NT2/D1 (cell line): ENCODE results near the gene ZNF648.

Source experiments
- DNase-seq: peaks from one replicate; pipeline ENCODE4 v3.0.0-alpha.2; 2011; ENCODE audit warnings: low read depth, low spot score
- H3K27me3 ChIP-seq: 2 replicates; pipeline ENCODE4 v1.6.0; 2011; ENCODE audit warnings: mild to moderate bottlenecking; ENCODE audit not compliant: insufficient read length, insufficient read depth
- H3K36me3 ChIP-seq: 2 replicates; pipeline ENCODE4 v1.6.1; 2011; ENCODE audit warnings: mild to moderate bottlenecking, low read length, mixed read lengths; ENCODE audit not compliant: insufficient read depth, insufficient read length
- H3K4me1 ChIP-seq: 2 replicates; pipeline ENCODE4 v1.5.1; 2011; ENCODE audit not compliant: insufficient read depth, insufficient read length
- H3K4me3 ChIP-seq: 2 replicates; pipeline ENCODE4 v1.5.1; 2011; ENCODE audit warnings: low read depth; ENCODE audit not compliant: insufficient read length
- H3K9ac ChIP-seq: 2 replicates; pipeline ENCODE4 v1.6.0; 2011; ENCODE audit warnings: low read depth; ENCODE audit not compliant: insufficient read length
- H3K9me3 ChIP-seq: 2 replicates; pipeline ENCODE4 v1.5.1; 2011; ENCODE audit warnings: mild to moderate bottlenecking, low read length; ENCODE audit not compliant: insufficient read depth
- SUZ12 ChIP-seq: IDR thresholded peaks from 2 replicates; pipeline ENCODE4 v1.6.1; 2011; ENCODE audit not compliant: insufficient read length, insufficient read depth; ENCODE audit errors: extremely low read depth
- YY1 ChIP-seq: IDR thresholded peaks from 2 replicates; pipeline ENCODE4 v1.6.1; 2011; ENCODE audit not compliant: insufficient read length, insufficient read depth
- ZNF274 ChIP-seq: IDR thresholded peaks from 2 replicates; pipeline ENCODE4 v1.6.1; 2011; ENCODE audit warnings: mild to moderate bottlenecking, low read depth, low read length

The ZNF648 gene

DNA sequence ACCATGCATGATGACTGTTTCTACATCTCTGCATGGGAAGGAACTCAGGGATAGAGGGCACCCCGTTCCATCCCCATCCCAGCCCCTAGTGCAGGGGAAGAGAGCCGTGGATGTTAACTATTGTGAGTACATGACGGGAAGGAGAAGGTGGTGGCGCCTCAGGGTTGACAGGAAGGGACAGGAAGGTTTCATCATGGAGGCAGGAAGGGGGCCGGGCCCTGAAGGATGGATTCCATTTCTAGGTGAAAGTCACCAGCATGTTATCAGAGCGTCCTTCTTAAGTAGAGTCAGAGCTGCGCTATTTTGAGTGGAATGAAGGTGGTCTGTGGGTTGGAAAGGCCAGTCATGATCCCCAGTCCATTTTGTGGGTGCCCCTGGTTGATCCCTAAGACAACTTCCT lies 25.1 kb upstream of the ZNF648 start:
- DNase-seq, result no peak
- TF ChIP-seq SUZ12, result no peak
- TF ChIP-seq ZNF274, result no peak
- no peak for TF ChIP-seq YY1
- H3K36me3 ChIP-seq, result no peaks in the 10 kb centered on the region
- H3K9me3 ChIP-seq, result no peaks in the 10 kb centered on the region
- H3K9ac ChIP-seq, result no peak overlapping the region
- no peaks in the 10 kb centered on the region for H3K4me1 ChIP-seq
- H3K27me3 ChIP-seq, result no peaks in the 10 kb centered on the region
- H3K4me3 ChIP-seq, result no peak overlapping the region

DNA sequence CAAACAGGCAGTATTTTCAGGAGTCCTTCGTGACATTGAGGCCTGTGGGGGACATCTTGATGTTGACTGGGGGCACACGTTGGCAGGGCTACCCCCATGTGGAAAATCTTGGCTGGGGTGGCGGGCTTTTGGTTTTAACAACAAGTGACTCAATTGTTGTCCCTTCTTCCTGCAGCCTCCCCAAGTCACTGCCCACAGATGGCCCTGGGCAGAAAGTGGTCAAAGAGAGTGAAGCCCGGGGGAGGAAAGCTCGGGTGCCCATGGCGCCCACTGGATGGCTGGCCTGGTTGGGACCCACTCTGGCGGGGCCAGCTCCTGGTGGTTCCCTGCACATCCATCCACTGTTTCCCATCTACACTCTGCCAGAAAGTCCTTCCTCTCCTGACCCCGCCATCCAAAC lies 24.6 kb upstream of the ZNF648 start:
- no peak for TF ChIP-seq ZNF274
- H3K4me3 ChIP-seq, result no peak overlapping the region
- H3K9me3 ChIP-seq, result no peaks in the 10 kb centered on the region
- no peak for DNase-seq
- H3K27me3 ChIP-seq, result no peaks in the 10 kb centered on the region
- H3K4me1 ChIP-seq, result no peaks in the 10 kb centered on the region
- H3K36me3 ChIP-seq, result no peaks in the 10 kb centered on the region
- H3K9ac ChIP-seq, result no peak overlapping the region

DNA sequence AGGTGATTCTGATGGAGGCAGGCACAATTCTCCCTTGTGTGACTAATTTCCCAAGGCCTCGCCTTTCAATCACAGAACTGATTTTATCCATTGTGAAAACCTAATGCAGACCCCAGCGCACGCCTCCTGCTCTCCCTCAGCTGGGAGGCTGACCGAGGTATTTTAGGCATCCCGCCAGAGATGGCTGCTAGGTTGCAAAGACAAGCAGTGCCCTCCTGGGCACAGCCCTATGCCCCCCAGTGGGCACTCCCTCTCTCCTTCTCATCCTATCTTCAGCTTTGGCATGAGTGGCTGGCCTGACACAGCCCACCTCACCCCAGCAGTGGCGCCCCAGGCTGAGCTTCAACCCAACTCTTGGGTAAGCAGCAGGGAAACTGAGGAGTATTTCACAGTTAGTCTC lies 24.2 kb upstream of the ZNF648 start:
- no peaks in the 10 kb centered on the region for H3K36me3 ChIP-seq
- no peaks in the 10 kb centered on the region for H3K27me3 ChIP-seq
- no peaks in the 10 kb centered on the region for H3K4me1 ChIP-seq
- H3K9ac ChIP-seq, result no peak overlapping the region
- DNase-seq, result no peak
- no peak for TF ChIP-seq ZNF274
- no peaks in the 10 kb centered on the region for H3K9me3 ChIP-seq
- H3K4me3 ChIP-seq, result no peak overlapping the region

DNA sequence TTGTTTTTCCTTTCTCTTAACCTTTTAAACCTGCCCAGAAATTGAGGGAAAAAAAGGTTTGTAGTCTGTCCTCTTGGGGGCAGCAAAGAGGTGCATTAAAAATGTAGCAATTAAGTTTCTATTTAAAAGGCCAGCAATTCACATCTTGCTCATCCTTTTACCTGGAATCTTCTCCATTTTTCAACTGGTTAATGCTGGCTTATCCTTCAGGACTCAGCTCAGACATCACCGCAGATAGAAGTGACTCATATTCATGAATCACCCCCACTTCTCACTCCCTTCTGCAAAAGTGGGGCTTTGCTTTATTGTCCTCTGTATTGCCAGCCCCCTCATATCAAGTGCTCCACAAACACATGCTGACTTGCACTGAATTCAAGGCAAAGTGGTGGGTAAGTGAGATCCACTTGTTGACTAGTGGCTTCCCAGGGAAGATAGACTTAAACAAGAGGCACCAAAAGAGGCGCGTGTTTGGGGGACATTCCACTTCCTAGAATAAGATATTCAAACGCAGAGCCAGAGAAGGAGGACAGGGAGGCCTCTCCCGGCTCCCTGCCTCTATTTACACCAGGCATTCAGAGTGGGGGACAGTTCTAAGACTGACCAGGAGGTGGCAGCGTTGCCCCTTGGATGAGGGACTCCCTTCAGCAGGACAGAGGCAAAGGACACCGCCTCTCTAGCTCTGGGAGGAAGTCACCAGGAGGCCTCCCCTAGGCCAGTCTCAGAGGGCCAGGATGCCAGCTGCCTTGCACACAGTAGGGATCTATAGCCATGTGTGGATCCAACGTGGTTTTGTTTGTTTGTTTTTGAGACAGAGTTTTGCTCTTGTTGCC lies 23.2 kb upstream of the ZNF648 start:
- H3K27me3 ChIP-seq, result no peaks in the 10 kb centered on the region
- H3K9me3 ChIP-seq, result no peaks in the 10 kb centered on the region
- peak; percentile 95 for DNase-seq
- no peak for TF ChIP-seq SUZ12
- TF ChIP-seq YY1, result no peak
- no peak for TF ChIP-seq ZNF274
- no peaks in the 10 kb centered on the region for H3K4me1 ChIP-seq
- no peaks in the 10 kb centered on the region for H3K36me3 ChIP-seq
- no peak overlapping the region for H3K9ac ChIP-seq
- no peak overlapping the region for H3K4me3 ChIP-seq

DNA sequence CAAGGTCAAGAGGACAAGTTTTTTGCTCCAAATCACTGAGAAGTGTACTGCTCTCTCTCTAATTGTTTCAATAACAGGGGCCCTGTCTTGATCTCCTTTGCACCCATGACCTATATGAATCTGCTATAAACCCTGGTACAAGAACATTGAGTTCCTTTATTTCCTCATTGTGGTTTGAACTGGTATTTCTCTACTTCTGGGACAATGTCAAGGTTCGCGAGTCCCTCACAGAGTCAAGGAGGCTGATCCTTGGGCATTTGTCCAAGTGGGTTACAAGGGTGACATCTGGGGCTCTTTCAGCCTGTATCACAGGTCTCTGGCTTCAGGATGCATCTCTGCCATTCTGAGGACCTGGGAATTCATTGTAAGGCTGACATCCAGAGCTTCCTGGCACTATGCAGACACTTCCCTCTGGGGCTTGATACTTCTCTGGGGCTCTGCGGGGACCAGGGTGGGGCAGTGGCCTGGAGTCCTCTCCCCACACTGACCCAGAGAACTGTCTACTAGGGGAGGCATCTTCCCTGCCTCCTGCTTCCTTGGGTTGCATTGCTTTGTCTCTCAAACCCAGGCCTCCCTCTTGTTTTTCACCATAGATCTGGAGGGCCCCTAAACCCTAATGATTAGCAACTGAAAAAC lies 22.5 kb upstream of the ZNF648 start:
- Histone ChIP-seq H3K4me1 (no peaks in the 10 kb centered on the region), H3K9ac (peak overlapping the region; percentile 33), H3K36me3 (no peaks in the 10 kb centered on the region), H3K9me3 (no peaks in the 10 kb centered on the region), H3K27me3 (no peaks in the 10 kb centered on the region), H3K4me3 (no peak overlapping the region)
- no peak for TF ChIP-seq ZNF274
- no peak for TF ChIP-seq YY1
- TF ChIP-seq SUZ12, result no peak
- no peak for DNase-seq

DNA sequence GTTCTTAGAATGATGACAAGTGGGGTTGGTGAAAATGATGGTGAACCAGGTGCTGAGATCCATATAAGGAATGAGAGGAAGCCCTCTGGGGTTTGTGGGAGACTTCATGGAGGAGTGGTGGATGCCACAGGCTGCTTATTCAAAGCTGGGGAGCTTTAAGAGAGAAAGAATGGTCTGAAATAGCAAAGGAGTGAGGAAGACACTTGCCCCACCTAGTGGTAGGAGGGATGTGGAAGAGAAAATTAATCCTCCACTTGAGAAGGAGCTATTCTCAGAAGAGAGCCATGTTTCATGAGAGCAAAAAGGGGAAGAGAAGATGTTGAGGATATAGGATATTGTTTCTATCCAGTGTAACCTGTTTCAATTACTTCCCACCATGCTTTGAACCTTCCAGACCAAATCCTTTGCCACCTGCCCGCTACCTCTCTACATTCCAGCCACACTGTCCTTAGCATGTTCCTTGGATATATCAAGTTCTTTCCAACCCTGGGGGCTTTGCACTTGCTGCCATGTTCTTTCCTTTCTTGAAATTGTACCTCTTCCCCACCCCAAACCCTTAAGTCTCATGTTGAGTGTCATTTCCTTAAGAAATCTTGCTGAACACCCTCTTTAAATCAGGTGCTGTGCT lies 19.6 kb upstream of the ZNF648 start:
- Histone ChIP-seq H3K4me3 (no peak overlapping the region), H3K27me3 (no peaks in the 10 kb centered on the region), H3K36me3 (no peaks in the 10 kb centered on the region), H3K9me3 (no peaks in the 10 kb centered on the region), H3K4me1 (no peaks in the 10 kb centered on the region), H3K9ac (no peak overlapping the region)
- TF ChIP-seq SUZ12, result no peak
- no peak for TF ChIP-seq YY1
- TF ChIP-seq ZNF274, result no peak
- DNase-seq, result peak; percentile 59

DNA sequence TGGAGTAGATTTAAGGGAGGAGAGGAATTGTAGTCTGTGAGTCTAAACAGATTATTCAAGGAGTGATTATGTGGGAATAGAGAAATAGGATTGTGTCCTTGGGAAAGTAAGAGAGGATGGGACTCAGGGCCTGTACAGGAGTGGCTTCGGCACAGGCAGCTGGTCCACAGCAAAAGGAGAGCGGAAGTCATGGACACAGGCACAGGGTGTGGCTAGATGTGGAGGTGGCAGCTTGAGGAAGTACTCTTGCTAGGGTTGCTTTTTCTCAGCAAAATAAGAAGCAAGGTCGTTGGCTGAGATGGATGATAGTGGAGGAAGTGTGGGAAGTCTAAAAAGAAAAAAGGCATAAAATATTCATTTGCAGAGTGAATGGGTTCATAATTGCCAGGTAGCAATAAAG lies 18.5 kb upstream of the ZNF648 start:
- Histone ChIP-seq H3K4me1 (no peaks in the 10 kb centered on the region), H3K36me3 (no peaks in the 10 kb centered on the region), H3K9ac (no peak overlapping the region), H3K27me3 (no peaks in the 10 kb centered on the region), H3K9me3 (no peaks in the 10 kb centered on the region), H3K4me3 (no peak overlapping the region)
- TF ChIP-seq SUZ12 (no peak), YY1 (no peak), ZNF274 (no peak)
- no peak for DNase-seq

DNA sequence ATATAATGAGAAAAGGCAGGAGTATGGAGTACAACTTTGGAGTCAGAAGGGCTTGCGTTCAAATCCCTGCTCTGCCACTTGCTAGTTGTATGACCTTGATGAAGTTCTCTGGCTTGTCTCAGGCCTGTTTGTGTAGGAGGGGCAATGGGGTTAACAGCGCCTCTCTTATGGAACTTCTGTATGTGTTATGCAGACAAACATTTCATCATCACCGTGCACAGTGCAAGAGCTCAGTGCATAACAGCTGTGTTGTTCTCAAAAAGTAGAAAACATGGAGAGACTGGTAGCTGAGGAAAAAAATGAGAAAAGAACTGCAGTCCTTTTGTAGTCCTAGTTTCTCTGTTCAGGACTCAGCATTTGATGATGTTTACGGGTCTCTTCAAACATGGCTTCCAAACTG lies 10.4 kb upstream of the ZNF648 start:
- no peak for TF ChIP-seq SUZ12
- TF ChIP-seq ZNF274, result no peak
- TF ChIP-seq YY1, result no peak
- Histone ChIP-seq H3K27me3 (peaks cover 20% of the 10 kb centered on the region), H3K36me3 (no peaks in the 10 kb centered on the region), H3K9me3 (no peaks in the 10 kb centered on the region), H3K9ac (no peak overlapping the region), H3K4me3 (no peak overlapping the region), H3K4me1 (no peaks in the 10 kb centered on the region)
- no peak for DNase-seq
